ENCODE results near the gene ZKSCAN3.

GRCh38 chr6:28303570-28303969 is 46.2 kb upstream of the ZKSCAN3 start:
- TF ChIP-seq, protein P1, sequence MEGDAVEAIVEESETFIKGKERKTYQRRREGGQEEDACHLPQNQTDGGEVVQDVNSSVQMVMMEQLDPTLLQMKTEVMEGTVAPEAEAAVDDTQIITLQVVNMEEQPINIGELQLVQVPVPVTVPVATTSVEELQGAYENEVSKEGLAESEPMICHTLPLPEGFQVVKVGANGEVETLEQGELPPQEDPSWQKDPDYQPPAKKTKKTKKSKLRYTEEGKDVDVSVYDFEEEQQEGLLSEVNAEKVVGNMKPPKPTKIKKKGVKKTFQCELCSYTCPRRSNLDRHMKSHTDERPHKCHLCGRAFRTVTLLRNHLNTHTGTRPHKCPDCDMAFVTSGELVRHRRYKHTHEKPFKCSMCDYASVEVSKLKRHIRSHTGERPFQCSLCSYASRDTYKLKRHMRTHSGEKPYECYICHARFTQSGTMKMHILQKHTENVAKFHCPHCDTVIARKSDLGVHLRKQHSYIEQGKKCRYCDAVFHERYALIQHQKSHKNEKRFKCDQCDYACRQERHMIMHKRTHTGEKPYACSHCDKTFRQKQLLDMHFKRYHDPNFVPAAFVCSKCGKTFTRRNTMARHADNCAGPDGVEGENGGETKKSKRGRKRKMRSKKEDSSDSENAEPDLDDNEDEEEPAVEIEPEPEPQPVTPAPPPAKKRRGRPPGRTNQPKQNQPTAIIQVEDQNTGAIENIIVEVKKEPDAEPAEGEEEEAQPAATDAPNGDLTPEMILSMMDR (IDR thresholded peaks at IDR 0.05), result no peak
- TF ChIP-seq EP300 (IDR thresholded peaks at IDR 0.05) (no peak), POLR2A (IDR thresholded peaks at IDR 0.05) (no peak), POLR2AphosphoS5 (IDR thresholded peaks at IDR 0.05) (no peak)

All from suprapubic skin (tissue), 4 donors.